HG02798 (cell line): ENCODE data around the gene AFF3.

Experiments
- ATAC-seq: cut with Tn5 transposase; IDR thresholded peaks from one replicate; pipeline ENCODE4 v1.9.1; 2021; ENCODE audit warnings: mild to moderate bottlenecking; ENCODE audit not compliant: unreplicated experiment, poor library complexity

Gene AFF3

DNA sequence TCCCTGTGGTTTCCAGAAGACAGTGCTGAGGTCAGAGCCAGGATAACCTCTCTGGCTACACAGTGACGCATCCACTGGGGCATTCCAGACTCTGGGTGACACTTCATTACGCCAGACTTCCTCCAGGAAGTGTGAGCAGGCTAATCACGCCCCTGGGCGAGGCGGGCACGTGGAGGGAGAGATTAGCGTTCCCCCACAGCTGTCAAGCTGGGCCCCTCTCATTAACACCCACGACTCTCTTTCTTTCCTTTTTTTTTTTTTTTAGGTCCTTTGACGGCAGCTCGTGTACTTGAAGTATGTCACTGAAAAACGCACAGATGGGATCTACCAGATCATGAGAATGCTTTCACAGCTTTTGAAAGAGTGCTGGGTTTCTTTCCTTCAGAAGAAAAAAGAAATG lies 274.6 kb downstream of the AFF3 start:
- ATAC-seq, result no peak

- no peak for ATAC-seq
Observed at GRCh38 chr2:99865818-99866676, 276.3 kb downstream of the AFF3 start.

GRCh38 chr2:99864561-99865553 lies 277.5 kb downstream of the AFF3 start:
- no peak for ATAC-seq

DNA sequence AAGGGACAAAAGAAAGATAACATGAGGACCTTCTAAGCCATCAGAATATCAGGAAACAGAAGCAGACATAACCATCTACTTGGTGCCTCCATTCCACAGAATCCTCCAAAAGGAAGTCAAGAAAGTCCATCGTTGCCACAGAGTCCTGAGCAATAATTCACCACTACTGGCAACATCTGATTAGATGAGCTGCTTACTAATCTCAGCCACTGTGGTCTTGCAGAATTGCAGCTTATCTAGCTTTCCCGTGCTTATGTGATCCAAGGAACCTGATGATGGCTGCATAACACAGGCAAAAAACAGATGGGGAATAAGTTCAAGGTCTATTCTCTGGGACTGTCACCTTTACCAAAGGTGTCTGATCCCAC lies 278.5 kb downstream of the AFF3 start:
- ATAC-seq, result no peak

- no peak for ATAC-seq
Observed at GRCh38 chr2:99863236-99863902, 279.0 kb downstream of the AFF3 start.

GRCh38 chr2:99862566-99862965 lies 279.8 kb downstream of the AFF3 start:
- no peak for ATAC-seq

DNA sequence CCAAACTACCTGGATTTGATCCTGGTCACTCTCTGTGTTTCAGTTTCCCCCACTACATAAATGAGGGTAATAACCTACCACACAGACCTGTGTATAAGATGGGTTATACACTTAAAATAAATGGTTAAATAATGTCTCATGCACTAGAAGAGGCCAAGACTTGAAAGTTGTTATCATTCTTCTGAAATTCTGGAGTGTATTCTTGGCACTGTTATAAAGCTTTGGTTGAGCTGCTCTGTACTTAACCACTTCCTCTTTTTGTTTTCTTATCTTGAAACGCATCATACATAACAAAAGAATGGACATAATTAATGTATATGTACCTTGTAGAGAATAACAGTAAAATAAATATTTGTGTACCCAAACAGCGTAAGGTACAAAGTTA lies 281.0 kb downstream of the AFF3 start:
- ATAC-seq, result no peak

- no peak for ATAC-seq
Observed at GRCh38 chr2:99860720-99861375, 281.5 kb downstream of the AFF3 start.

GRCh38 chr2:99858951-99859596 lies 283.3 kb downstream of the AFF3 start:
- no peak for ATAC-seq

GRCh38 chr2:99857867-99858444 lies 284.4 kb downstream of the AFF3 start:
- no peak for ATAC-seq

GRCh38 chr2:99857372-99857771 lies 285.0 kb downstream of the AFF3 start:
- ATAC-seq, result no peak

DNA sequence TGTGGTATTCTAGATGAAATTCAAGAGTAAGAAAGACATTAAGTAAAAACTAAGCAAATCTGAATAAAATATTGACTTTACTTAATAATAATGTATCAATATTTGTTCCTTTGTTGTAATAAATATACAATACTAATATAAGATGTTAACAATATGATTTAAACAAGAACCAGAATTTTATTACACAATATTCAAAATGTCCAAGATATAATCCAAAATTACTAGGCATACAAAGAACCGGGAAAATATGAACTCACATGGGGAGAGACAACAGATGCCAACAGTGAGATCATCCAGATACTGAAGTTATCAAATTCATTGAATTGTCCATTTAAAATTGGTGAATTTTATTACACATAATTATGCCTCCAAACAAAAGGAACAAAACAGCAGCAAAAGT lies 286.3 kb downstream of the AFF3 start:
- no peak for ATAC-seq

DNA sequence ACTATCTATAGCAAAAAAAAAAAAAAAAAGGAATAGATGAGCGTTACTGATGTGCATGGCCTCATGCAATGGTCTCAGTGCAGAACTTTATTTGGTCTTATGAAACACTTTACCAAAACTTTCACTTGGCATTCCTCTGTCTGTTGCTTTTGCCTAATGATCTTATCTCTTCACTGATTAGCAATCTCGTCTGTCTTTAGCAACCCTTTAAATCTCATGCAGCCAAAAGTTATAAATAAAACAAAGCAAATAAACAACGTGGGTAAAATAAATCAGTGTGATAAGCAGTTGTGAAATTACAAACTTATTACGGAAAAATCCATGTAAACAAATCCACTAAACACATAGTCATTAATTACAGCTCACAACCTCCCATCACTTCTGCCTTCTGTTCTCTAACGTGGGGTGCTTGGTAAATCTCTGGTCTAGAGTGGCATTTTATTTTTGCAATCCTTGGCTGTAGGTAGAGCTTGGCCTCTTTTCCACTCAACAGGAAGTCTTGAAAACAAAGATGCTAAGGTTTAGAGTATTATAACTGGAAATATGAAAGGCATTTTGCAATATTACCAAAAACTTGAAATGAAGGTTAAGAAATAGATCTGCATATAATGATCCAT lies 288.0 kb downstream of the AFF3 start:
- no peak for ATAC-seq

DNA sequence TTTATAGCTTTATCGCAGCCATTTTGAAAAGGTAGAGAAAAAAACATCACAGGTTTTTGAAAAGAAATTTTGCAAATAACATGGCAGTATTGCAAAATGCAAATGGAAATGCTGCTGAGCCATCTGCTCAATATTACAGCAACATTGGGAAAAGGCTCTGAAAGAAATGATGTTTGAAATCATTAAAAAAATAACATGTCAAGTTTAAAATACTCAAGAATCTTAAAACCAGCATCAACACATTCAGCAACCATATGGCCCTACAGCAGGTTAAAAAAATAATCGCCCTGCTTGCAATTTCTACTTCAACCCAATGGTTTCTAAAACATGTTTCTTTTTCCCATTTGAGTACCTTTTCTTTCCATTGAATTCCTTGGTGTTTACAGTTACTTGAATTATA lies 289.4 kb downstream of the AFF3 start:
- no peak for ATAC-seq

DNA sequence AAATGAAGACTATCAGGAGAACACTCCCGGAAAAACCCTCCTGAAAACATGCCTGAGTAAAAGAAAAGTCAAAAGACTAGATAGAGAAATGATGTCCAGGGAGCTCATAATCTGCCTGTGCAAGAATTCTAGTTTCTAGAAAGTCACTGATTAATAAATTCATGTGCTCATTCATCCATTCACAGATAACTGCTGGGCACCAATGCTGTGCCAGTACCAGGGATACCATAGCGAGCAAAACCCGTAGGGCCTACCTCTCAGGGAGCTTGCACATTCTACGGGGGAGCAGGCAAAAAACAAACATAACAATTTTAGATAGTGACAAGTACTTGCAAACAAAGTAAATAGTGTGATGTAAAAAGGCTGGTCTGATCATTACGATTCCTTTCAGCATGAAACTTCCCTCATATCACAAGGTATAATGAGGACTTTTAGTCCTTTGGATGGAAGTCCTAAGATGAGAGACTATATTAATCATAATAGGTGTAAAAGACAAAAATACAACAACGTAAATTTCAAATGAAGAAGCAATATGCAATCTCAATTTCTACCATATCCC lies 289.9 kb downstream of the AFF3 start:
- ATAC-seq, result no peak

- no peak for ATAC-seq
Observed at GRCh38 chr2:99851811-99852210, 290.6 kb downstream of the AFF3 start.

DNA sequence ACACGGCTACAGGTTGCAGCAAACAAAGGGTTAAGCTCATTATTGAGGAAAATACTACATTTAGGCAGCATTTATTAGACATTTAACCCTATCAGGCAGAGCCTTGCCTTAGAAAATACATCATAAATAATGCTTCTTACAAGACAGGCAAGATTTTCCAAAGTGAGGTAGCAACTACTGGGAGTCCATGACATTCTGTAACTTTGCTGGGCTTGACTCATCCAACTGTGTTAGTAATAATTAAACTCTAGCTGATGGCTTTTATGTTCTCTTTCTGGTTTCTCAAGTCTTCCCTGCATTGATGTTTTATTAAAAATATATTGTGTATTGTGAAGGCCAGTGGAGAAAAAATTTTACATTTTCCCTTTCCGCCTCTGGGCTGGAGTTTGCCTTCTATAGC lies 291.3 kb downstream of the AFF3 start:
- no peak for ATAC-seq

DNA sequence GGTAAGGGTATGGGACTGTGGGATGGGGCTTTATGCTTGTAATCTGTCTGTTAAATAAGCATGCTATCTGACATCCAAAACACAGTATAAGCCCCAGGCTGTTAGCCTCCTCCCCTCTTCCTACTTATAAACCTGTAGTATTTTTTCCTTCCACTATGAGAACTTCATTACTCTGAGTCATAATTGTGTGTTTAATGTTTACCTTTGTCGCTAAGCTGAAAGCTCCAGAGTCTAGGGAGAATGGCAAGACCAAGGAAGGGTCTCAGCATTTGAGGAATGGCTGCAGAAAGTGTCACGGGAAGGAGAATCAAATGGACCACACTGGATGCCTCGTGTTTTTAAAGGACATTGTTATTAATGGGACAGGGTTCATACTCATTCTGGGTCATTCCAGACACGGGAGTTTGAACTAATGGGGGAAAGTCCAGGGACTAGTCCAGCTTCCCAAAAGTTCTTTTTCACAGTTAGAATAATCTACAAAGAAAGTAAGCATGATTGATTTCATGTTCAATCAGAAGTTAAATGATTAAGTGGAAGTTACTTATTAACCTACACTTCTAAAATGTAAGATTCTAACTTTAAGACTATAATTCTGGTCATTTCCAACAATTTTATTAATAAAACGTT lies 292.2 kb downstream of the AFF3 start:
- ATAC-seq, result no peak
